AG20443 (cell line): Measurements from ENCODE around the gene BCL11B.
"Not testable (repeated sequence)": the region's sequence is repeated elsewhere in the genome, so short reads cannot be mapped to it uniquely, and the experiment has no call there.

ENCODE experiments used
- DNase-seq: peaks from one replicate; pipeline ENCODE4 v3.0.0; 2012; ENCODE audit warnings: low spot score, mixed read lengths

BCL11B gene

DNA sequence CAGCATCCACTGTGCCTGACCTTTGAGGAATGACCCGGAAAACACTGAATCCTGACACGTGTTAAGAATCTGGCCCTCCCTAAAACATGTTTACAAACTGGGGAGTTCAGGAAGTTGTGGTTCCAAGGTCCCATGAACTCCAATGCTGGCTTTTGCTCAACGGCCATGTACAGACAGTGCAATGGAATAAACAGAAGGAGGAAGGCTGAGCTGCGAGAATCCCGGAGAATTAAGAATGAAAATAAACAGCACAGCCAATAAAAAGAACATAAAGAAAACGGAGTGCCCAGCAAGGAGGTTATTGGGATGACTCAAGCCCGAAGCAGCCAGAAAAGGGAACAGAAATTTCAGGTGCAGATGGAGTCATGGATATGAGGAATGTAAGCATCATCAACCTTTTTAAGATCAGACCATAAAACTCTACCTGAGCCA is 32.3 kb downstream of the BCL11B start:
- no peak for DNase-seq

DNA sequence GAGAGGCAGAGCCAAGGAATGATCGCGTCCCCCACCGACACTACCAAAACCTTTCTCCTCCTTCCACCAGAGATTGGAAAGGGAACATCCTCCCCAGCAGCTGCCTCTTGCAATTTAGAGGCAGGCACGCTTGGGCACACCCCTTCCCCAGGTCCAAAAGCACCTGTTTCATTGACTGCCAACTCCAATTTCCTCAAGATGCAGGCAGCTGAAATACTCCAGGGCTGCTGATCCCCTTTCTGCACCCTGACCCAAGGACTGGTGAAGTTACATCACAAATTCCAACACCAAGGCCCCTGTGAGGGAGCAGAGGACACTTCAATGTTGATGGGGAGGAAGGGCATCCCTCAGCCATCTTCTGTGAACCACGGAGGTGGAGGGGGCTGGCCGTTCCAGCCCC is 33.8 kb downstream of the BCL11B start:
- DNase-seq: no peak

DNA sequence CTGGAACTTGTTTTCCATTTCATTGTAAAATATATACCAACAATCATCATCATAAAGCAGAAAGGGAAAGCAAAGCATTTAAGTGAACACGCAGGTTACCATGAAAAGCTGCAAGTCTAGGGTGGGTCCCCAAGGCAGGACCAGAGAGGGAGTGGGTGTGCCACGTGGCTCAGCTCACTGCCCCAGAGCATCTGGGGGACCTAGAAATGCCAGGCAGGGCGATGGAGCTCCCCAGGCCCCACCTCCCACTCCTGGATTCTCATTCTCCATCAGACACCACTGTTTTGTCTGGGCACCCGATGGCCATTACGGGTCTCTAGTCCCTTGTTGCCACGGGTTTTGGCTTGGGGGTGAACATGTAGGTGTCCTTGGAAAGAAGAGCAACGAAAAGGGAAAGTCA is 34.7 kb downstream of the BCL11B start:
- DNase-seq: no peak

DNA sequence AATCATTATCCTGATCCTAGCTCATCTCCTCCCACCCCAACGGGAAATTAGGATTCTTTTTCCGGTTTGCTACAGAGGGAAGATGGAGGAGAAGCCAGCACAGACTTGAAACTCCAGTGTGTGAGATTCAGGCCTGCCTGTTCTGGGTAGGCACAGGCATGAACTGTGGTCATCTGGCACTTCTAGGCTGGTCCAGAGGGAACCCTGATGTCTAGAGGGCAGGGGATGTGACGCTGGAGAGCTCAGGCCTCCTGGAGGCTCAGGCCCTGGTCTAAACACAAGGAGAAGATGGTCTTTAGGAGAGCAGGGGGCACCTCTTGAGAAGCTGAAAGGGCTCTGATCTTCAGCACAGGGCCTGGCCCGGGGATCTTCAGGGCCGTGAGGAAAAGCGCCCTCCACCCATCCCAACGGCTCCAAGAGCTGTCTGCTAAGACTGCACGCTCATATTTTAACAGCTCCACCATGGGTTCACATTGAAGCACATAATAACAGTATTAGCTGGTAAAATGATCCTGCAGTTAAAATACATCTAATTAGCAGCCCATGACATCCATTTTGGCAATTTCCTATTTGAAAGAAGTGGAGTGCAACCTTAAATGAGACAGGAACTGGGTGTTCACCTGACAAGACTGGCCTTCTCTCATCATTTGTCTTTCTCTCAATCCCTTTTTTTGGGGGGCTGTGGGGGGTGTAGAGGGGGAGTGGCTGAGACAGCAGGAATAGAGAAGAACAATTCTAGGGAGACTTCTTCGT is 35.4 kb downstream of the BCL11B start:
- no peak for DNase-seq

- DNase-seq: no peak
Observed at GRCh38 chr14:99235582-99236320, 36.2 kb downstream of the BCL11B start.

DNA sequence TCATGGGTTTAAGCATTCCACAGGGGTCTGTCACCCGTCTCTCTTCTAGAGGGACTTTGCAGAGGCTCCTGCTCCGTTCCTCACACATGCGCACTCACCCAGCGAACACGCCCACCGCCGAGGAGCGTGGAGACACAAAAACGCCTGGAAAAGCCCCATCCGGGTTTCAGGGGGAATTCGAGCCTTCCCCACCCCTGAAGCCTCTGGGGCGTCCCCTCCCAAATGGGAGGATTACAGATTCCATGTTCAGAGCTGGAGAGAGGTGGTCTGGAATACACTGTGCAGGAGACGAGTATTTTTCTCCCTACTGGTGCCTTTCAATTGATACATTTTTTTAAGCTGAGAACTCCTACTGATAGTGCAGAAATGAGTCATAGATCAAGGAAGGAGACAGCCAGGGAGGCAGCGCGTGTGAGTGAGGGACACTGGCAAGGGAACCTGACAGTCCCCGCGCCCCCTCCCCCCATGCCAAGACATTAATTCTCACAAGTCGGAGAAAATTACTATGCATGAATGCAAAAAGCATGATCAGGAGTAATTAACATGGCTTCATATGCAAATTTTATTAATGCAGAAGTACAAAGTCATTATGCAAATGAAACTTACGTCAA is 36.9 kb downstream of the BCL11B start:
- no peak for DNase-seq

GRCh38 chr14:99234355-99234754 is 37.6 kb downstream of the BCL11B start:
- DNase-seq: no peak

GRCh38 chr14:99233222-99234035 is 38.6 kb downstream of the BCL11B start:
- DNase-seq: no peak

GRCh38 chr14:99232714-99233214 is 39.2 kb downstream of the BCL11B start:
- no peak for DNase-seq

- no peak for DNase-seq
Observed at GRCh38 chr14:99231850-99232713, 39.9 kb downstream of the BCL11B start.

DNA sequence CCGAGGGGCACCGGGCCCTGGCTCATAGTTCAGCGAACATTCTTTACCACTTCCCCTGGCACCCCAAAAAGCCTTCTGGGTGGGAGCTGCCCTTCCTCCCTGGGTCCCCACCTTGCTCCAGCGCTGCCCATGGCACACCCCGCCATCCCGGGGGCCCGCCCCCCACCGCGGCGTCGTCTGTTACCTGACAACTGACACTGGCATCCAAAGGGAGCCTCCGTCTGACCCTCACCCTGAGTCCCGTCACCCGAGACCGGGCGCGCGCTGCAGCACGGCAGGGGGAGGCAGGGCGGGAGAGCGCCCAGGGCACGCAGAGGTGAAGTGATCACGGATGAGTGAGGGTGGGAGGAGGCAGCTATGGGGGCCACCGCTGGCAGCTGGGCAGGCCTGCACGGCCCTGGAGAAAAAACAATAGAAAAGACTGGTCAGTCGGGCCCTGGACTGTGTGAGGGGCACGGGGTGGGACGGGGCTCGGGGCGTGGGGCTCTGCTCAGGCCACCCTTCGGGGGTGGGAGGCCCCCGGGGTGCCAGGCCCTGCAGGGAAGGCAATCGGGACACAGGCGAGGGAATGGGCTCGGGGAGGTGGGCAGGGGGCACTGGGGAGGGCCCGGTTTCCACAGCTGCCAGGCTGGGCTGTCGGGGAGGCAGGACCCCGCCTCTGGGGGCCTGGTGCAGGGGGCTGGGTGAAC is 40.7 kb downstream of the BCL11B start:
- no peak for DNase-seq

GRCh38 chr14:99230208-99231151 is 41.5 kb downstream of the BCL11B start:
- DNase-seq: no peak

DNA sequence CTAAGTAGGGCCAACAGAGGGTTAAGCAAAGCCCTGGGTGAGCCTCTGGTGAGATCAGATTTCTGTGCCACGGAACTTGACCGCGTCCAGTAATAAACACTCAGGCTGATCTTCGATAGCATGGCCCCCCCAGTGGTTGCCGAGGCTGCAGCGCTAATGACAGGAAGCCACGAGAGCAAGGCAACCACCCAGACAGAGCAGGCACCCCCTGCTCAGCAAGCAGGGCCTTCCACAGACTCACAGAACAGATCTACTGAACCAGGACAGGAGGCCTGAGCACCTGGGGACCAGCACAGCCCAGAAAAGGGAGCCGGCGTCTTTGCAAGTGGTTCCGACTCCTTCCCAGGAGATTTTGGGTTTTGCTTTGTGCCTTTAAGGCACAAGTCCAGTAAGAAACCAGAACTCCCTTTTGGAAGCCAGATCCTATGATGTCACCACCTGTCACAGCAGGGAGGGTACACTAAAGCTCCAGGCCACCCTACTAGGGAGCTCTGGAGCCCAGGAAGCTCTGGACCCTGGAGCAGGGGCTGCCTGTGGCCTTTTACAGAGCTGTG is 42.3 kb downstream of the BCL11B start:
- DNase-seq: no peak

DNA sequence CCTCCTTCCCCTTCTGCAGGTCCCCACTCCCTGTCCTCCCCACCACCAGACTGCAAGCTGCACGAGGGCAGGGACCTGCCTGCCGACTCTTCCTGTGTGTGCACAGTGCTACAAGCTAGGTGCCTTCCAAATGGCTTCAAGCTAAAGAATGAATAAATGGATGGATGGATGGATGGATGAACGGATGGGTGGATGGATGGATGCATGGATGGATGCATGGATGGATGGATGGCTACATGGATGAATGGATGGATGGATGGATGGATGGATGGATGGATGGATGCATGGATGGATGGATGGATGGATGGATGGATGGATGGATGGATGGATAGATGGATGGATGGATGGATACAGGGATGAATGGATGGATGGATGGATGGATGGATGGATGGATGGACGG is 43.2 kb downstream of the BCL11B start:
- DNase-seq: not testable (repeated sequence)

- no peak for DNase-seq
Observed at GRCh38 chr14:99226687-99227086, 45.3 kb downstream of the BCL11B start.

DNA sequence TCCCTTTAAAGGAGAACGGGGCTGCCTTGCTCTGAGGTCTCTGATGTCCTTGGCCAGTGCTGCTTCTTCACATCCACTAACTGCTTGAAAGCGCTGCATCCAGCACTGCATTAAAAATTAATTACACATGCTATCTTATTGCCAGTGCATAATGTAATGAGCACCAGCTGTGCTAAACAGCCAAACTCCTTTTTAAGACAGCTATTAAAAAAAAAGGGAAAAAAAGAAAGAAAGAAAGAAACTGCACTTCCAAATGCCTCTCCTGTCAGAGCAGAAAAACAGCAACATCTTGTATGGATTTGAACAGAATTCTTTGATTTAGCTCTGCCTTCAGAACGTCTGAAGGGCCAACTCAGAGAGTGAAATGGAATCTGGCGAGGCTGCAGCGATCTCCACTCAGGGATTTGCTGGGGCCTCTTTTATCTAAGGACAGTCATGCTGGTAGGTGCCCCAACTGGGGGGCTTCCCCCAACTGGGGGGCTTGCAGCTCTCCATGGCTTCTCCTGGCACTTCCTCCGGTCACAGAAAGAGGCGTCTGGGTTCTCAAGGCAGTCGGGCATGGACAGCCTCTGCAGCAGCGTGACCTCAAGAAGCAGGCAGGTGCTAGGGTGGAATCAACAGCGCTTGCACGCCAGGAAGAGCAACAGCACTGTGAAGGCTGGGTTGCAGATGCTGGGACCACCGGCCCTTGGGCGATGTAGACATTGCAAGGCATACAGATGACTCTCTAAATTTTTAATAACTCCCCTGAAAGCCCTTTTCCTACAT is 46.4 kb downstream of the BCL11B start:
- DNase-seq: no peak

DNA sequence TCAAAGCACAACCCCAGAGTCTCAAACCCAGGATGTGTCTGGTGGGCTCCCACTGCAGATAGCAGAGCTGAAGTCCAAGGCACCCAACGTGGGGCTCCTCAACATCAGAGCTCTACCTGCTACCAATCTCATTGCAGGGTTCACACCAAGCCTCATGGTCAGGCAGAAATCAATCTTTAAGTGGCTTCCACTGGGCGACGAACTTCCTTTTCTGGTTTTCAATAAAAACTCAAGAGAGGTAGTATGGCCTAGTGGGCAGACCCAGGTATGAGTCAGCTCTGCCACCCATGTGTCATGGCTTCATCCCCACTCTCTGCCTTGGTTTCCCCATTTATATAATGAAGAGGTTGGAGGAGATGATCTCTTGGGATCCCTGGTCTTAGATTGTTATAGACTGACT is 47.0 kb downstream of the BCL11B start:
- DNase-seq: no peak
